Measurements from ENCODE around the gene STK4.

The STK4 gene

DNA sequence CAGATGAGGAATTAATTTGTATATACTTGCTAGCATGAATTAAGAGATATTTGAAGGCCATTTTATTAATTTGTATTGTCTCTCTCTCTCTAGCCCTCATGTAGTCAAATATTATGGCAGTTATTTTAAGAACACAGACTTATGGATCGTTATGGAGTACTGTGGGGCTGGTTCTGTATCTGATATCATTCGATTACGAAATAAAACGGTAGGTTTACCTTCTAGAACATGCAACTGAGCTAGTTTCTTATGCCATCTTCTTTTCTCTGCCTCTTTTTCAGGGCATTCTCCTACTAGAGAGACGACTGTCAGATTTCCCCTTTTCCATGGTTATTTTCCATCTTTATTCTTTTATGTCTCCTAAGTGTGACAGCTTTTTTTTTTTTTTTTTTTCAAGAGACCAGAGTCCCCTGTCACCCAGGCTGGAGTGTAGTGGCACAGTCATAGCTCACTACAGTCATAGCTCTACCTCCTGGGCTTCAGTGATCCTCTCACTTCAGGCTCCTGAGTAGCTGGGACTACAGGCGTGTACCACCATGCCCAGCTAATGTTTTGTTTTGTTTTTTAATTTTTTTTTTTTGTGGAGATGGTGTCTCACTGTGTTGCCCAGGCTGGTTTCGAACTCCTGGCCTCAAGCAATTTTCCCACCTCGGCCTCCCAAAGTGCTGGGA is 15.6 kb downstream of the STK4 start:
- TF ChIP-seq CTCF (IDR thresholded peaks at IDR 0.05; ENCODE audit: borderline replicate concordance, insufficient read depth, low read depth, low read length): no peak
- H3K4me3 ChIP-seq (ENCODE audit: low read depth, low read length): no peak overlapping the region

GRCh38 chr20:44983093-44983674 is 16.9 kb downstream of the STK4 start:
- H3K4me3 ChIP-seq (ENCODE audit: low read depth, low read length): no peak overlapping the region
- no peak for TF ChIP-seq CTCF (IDR thresholded peaks at IDR 0.05; ENCODE audit: borderline replicate concordance, insufficient read depth, low read depth, low read length)

GRCh38 chr20:44988631-44989171 is 22.4 kb downstream of the STK4 start:
- no peak overlapping the region for H3K4me3 ChIP-seq (ENCODE audit: low read depth, low read length)
- no peak for TF ChIP-seq CTCF (IDR thresholded peaks at IDR 0.05; ENCODE audit: borderline replicate concordance, insufficient read depth, low read depth, low read length)

DNA sequence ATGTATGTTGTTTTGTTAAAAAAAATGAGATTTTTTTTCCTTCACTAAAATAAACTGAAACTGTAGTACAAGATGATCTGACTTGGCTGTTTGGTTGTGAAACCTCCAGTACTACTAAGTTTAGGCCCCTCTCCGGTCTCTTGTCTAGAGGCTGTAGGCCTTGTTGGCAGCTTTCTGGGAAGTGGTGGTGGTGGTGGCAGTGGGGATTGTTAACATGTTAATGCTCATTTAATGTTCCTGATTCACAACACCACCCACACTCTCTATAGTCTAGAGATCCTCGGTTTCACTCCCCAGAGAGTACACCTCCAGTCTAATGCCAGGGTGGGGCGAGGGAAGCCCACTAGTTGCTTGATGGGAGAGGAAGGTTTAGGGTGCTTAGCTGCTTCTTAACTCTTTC is 24.1 kb downstream of the STK4 start:
- H3K4me3 ChIP-seq (ENCODE audit: low read depth, low read length): no peak overlapping the region
- no peak for TF ChIP-seq CTCF (IDR thresholded peaks at IDR 0.05; ENCODE audit: borderline replicate concordance, insufficient read depth, low read depth, low read length)

DNA sequence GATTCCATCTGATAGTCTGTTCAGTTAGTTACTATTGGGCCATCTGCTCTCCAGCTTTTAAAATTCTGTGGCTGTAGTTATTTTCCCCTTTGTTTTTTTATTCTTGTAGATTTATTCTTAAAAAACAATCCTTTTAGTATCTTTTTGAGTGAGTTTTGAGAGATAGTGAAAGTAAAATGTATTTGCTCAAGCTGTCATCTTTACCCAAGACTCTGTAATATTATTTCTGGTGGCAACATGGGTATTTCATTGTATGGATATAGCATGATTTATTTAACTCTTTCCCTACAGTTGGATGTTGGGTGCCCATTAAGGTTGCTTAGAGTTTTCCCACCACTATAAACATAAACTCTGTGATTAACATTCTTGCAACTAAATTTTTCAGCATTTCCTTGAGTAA is 24.6 kb downstream of the STK4 start:
- TF ChIP-seq CTCF (IDR thresholded peaks at IDR 0.05; ENCODE audit: borderline replicate concordance, insufficient read depth, low read depth, low read length): no peak
- no peak overlapping the region for H3K4me3 ChIP-seq (ENCODE audit: low read depth, low read length)

DNA sequence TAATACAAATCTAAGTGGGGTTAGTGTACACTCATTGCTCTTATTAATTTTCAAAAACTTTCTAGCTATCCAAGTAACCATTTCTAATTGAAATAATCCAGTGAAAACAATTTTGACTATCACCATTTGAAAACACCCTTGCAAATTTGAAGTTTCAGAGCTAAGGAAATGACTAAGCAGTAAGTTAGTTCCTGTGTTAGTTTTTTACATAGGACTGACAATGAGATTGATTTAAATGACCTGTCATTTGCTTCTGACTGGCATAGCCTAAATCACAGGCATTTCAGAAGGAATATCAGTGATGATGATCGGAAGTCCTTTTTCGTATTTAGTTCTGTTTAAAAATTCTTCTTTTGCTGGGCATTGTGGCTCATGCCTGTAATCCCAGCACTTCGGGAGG is 27.0 kb downstream of the STK4 start:
- no peak overlapping the region for H3K4me3 ChIP-seq (ENCODE audit: low read depth, low read length)
- no peak for TF ChIP-seq CTCF (IDR thresholded peaks at IDR 0.05; ENCODE audit: borderline replicate concordance, insufficient read depth, low read depth, low read length)

GRCh38 chr20:44997171-44997570 is 30.9 kb downstream of the STK4 start:
- H3K4me3 ChIP-seq (ENCODE audit: low read depth, low read length): no peak overlapping the region
- TF ChIP-seq CTCF (IDR thresholded peaks at IDR 0.05; ENCODE audit: borderline replicate concordance, insufficient read depth, low read depth, low read length): no peak
